ENCODE measurements around the gene ADGRD1. TPM values are rescaled to one million over a fixed set of nuclear protein-coding genes. Genes with fewer than 3 reads are reported as not detected.

The ADGRD1 gene
- total RNA-seq, 1 donor from 2014 or later, result 108 TPM

DNA sequence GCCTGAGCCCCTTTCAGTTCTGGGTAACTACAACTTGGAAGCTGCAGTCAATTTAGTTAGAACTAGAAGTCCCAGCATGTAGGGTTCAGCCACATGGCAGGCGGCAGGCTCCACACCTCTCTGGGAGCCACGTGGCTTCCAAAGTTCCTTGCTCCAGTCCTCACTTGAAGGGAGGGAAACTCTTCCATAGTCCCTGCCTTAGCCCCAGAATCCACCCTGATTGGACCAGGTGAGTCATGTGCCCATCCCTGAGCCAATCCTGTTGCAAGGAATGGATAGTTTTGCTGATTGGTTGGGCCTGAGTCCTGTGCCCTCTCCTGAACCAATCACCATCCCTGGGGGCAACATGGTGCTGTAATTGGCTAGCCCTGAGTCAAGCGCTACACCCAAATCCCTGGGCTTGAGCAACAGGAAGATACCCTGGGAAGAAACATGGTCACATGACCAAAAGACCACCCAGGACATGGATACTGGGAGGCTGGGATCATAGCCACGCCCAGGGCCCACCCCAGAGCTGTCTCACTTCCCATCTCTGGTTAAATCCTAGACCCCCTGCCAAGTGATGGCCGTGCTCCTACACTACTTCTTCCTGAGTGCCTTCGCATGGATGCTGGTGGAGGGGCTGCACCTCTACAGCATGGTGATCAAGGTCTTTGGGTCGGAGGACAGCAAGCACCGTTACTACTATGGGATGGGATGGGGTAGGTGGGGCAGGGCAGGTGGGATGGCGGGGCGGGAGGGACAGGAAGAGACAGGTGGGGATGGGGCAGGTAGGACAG lies 154.7 kb downstream of the ADGRD1 start:
- Histone ChIP-seq H3K27ac (no peak overlapping the region), H3K27me3 (ENCODE audit: low read depth) (peaks cover 8% of the 10 kb centered on the region), H3K4me3 (no peak overlapping the region), H3K4me1 (peaks cover 17% of the 10 kb centered on the region), H3K36me3 (peaks cover 27% of the 10 kb centered on the region), H3K9me3 (no peaks in the 10 kb centered on the region)
- TF ChIP-seq, protein P1, sequence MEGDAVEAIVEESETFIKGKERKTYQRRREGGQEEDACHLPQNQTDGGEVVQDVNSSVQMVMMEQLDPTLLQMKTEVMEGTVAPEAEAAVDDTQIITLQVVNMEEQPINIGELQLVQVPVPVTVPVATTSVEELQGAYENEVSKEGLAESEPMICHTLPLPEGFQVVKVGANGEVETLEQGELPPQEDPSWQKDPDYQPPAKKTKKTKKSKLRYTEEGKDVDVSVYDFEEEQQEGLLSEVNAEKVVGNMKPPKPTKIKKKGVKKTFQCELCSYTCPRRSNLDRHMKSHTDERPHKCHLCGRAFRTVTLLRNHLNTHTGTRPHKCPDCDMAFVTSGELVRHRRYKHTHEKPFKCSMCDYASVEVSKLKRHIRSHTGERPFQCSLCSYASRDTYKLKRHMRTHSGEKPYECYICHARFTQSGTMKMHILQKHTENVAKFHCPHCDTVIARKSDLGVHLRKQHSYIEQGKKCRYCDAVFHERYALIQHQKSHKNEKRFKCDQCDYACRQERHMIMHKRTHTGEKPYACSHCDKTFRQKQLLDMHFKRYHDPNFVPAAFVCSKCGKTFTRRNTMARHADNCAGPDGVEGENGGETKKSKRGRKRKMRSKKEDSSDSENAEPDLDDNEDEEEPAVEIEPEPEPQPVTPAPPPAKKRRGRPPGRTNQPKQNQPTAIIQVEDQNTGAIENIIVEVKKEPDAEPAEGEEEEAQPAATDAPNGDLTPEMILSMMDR (IDR thresholded peaks at IDR 0.05), result no peak
- DNase-seq (peak; percentile 16), ATAC-seq (no peak)
- intact Hi-C loops (cut with DNase I), result no loop called here

DNA sequence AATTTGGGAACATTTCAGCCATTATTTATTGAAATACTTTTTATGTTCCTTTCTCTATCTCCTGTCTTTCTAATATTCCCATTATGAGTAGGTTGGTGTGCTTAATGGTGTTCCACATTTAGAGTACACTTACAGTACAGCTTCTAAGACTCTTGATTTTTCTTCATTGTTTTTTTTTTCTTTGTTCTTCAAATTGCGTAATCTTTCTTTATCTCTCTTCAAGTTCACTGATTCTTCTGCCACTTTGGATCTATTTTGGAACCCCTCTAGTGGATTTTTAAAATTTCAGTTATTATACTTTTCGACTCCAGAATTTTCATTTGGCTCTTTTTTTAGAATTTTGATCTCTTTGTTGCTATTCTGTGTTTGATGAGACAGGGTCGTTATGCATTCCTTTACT lies 157.7 kb downstream of the ADGRD1 start:
- peaks cover 27% of the 10 kb centered on the region for H3K36me3 ChIP-seq
- intact Hi-C loops (cut with DNase I), result no loop called here
- TF ChIP-seq, protein P1 (IDR thresholded peaks at IDR 0.05), result no peak
- H3K4me1 ChIP-seq, result no peaks in the 10 kb centered on the region
- no peak overlapping the region for H3K27ac ChIP-seq
- DNase-seq (no peak), ATAC-seq (no peak)
- H3K4me3 ChIP-seq, result no peak overlapping the region
- H3K27me3 ChIP-seq (ENCODE audit: low read depth), result no peaks in the 10 kb centered on the region
- H3K9me3 ChIP-seq, result no peaks in the 10 kb centered on the region

GRCh38 chr12:131112021-131112420 lies 158.3 kb downstream of the ADGRD1 start:
- Histone ChIP-seq H3K9me3 (no peaks in the 10 kb centered on the region), H3K4me3 (no peak overlapping the region), H3K27me3 (ENCODE audit: low read depth) (no peaks in the 10 kb centered on the region), H3K36me3 (peaks cover 22% of the 10 kb centered on the region), H3K27ac (peak overlapping the region; percentile 20), H3K4me1 (no peaks in the 10 kb centered on the region)
- intact Hi-C loops (cut with DNase I), result no loop called here
- ATAC-seq (no peak), DNase-seq (no peak)
- TF ChIP-seq, protein P1 (IDR thresholded peaks at IDR 0.05), result no peak

DNA sequence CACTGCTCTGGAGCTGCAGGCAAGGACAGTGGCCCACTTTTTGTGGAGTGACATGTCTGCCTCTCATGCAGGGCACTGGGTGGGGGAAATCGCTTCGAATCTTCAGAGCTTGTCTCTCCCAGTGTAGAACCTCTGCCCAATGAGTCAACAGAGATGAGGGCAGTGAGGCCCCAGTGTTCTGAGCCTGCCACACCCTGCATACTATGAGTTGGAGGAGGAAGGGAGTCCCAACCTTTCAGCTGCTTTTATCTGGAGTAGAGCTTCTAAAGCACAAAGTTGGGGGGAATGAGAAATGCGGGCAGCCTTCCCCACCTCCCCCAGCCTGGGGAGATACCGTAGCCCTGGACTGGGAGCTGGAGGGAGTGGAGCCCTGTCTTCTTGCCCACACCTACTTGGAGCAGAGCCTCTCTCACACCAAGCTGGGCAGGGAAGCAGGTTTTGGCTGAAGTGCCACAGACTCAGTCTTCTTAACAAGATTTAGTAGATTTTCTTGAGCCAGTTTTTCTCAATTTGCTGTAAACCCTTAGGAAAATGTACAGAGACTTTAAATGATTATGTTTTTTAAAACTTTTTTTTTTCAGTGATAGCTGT lies 159.1 kb downstream of the ADGRD1 start:
- TF ChIP-seq, protein P1 (IDR thresholded peaks at IDR 0.05), result no peak
- Histone ChIP-seq H3K4me3 (no peak overlapping the region), H3K9me3 (no peaks in the 10 kb centered on the region), H3K36me3 (peaks cover 22% of the 10 kb centered on the region), H3K4me1 (no peaks in the 10 kb centered on the region), H3K27ac (no peak overlapping the region), H3K27me3 (ENCODE audit: low read depth) (no peaks in the 10 kb centered on the region)
- peak; percentile 20 for DNase-seq
- peak; percentile 14 to 47 for ATAC-seq
- intact Hi-C loops (cut with DNase I), result no loop called here

DNA sequence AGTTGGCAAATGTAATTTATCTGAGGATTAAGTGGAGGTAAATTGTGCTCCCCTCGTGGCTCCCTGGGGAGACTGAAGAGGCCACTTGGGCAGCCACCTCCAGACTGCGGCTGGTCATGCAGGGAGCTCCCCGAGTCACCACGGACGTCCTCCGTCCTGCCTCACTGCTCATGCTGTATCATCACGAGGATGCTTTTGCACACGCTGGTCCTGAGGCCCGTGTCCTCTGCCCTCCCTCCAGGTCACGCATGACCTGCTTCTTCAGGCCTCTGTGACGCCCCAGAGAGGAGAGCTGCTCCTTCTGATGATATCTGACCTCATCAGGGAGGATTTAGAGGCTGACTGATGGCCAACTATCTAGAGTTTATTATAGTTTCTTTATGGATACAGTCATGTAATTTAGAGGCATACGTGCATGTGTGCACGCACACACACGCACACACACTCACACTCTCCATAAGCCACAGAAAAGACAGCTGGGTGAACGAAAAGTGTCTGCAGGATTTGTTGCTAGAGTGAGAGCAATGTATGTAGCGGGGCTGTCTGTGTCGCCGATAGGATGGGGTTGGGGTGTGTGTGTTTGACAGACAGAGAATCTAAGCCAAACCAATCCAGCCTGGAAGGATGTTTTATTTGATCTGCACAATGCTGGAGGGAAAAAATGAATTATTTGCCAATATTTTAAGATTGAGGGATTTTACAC lies 160.0 kb downstream of the ADGRD1 start:
- H3K36me3 ChIP-seq, result peaks cover 29% of the 10 kb centered on the region
- DNase-seq (peak; percentile 37), ATAC-seq (no peak)
- H3K9me3 ChIP-seq, result no peaks in the 10 kb centered on the region
- no peaks in the 10 kb centered on the region for H3K4me1 ChIP-seq
- no peaks in the 10 kb centered on the region for H3K27me3 ChIP-seq (ENCODE audit: low read depth)
- H3K27ac ChIP-seq, result no peak overlapping the region
- H3K4me3 ChIP-seq, result no peak overlapping the region
- TF ChIP-seq, protein P1 (IDR thresholded peaks at IDR 0.05), result no peak
- intact Hi-C loops (cut with DNase I), result no loop called here

Measured in lower lobe of right lung (tissue), 2 donors.